ENCODE data around the gene MAPK8. TPM values are rescaled to one million over a fixed set of nuclear protein-coding genes. Genes with fewer than 3 reads are reported as not detected.

MAPK8 gene
- total RNA-seq, 2 donors from 2014 or later, result 32.3 to 43.3 TPM

DNA sequence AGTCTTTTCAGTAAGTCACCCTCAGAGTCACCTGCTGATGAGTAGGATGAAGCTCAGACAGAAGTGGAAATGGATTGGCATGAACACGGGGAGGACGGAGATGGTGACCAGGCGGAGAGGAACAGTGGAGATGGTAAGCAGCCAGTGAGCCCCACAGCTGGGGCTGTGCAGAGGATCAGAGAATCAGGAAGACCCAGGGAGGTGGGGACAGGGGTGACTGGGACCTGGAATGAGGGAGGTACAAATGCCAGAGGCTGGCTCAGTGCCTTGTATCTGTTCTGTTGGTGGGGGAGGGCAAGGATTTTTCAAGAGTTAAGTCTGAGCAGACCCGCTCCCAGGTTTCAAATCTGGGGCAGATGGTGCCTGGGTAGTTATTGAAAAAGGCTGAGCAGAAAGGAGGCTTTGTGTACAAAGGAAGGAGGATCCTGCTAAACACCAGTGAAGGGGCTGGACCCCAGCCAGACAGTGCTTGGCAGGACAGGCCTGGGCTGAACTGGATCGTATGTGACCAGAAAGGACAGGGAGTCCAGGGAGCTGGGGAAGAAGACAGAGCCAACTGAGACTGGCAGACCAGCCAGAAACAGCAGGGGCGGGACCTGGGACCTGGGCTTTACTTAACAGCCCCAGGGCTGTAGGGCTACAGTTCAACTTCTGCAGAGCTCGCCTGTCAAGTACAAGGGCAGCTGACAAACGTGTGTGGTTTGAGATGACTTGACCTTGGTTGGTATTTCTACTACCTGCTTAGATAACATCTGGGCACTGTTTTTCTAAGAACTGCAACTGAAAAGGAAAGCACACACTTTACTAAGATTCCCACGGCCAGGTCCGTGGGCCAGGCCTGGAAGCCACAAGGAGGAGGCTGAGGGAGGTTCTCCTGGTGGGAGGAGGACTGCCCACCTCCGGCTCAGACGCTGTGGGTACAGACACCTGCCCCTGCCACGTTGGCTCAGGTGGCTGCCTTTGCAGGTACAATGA lies 18.8 kb upstream of the MAPK8 start:
- DNase-seq, result no peak
- Histone ChIP-seq H3K4me3 (no peak overlapping the region), H3K36me3 (no peaks in the 10 kb centered on the region), H3K9me3 (no peaks in the 10 kb centered on the region), H3K9ac (ENCODE audit: low read depth in 2 of 2, low read length in 2 of 2) (no peak overlapping the region), H3K27ac (no peak overlapping the region), H3K27me3 (no peaks in the 10 kb centered on the region), H3K4me1 (no peaks in the 10 kb centered on the region)
- intact Hi-C loops (cut with DNase I), result loop anchor here (5.0 kb wide), 1 partner anchor 70 kb away; no protein-coding TSS in a partner anchor
- TF ChIP-seq, protein P1, sequence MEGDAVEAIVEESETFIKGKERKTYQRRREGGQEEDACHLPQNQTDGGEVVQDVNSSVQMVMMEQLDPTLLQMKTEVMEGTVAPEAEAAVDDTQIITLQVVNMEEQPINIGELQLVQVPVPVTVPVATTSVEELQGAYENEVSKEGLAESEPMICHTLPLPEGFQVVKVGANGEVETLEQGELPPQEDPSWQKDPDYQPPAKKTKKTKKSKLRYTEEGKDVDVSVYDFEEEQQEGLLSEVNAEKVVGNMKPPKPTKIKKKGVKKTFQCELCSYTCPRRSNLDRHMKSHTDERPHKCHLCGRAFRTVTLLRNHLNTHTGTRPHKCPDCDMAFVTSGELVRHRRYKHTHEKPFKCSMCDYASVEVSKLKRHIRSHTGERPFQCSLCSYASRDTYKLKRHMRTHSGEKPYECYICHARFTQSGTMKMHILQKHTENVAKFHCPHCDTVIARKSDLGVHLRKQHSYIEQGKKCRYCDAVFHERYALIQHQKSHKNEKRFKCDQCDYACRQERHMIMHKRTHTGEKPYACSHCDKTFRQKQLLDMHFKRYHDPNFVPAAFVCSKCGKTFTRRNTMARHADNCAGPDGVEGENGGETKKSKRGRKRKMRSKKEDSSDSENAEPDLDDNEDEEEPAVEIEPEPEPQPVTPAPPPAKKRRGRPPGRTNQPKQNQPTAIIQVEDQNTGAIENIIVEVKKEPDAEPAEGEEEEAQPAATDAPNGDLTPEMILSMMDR (IDR thresholded peaks at IDR 0.05), result no peak

DNA sequence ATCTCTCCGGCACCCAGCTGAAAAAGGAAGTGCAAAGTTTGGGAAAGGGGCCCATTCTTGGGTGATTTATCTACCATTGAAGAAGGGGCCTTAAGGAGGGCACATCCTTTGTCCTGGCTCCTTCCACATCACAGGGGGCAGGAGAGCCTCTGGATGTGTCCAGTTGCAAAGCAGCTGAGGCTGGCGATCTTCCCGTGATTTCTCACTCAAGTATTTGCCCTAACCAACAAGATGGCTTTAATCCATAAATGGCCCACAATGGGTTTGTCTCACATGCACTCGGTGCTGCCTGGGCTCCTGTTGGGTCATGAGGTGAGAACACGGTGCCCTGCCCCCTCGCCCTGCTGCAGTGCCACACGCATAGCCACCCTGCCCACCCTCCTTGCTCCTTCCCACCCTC lies 17.8 kb upstream of the MAPK8 start:
- intact Hi-C loops (cut with DNase I), result loop anchor here (5.0 kb wide), 1 partner anchor 71 kb away; no protein-coding TSS in a partner anchor
- Histone ChIP-seq H3K4me1 (no peaks in the 10 kb centered on the region), H3K9ac (ENCODE audit: low read depth in 2 of 2, low read length in 2 of 2) (no peak overlapping the region), H3K27me3 (no peaks in the 10 kb centered on the region), H3K36me3 (no peaks in the 10 kb centered on the region), H3K9me3 (no peaks in the 10 kb centered on the region), H3K4me3 (no peak overlapping the region), H3K27ac (no peak overlapping the region)
- TF ChIP-seq, protein P1 (IDR thresholded peaks at IDR 0.05), result no peak
- DNase-seq, result no peak

- DNase-seq, result peak; percentile 50
- Histone ChIP-seq H3K9me3 (no peaks in the 10 kb centered on the region), H3K4me1 (no peaks in the 10 kb centered on the region), H3K27me3 (no peaks in the 10 kb centered on the region), H3K9ac (ENCODE audit: low read depth in 2 of 2, low read length in 2 of 2) (no peak overlapping the region), H3K4me3 (no peak overlapping the region), H3K36me3 (no peaks in the 10 kb centered on the region), H3K27ac (no peak overlapping the region)
- TF ChIP-seq, protein P1 (IDR thresholded peaks at IDR 0.05), result peak; percentile 73
- intact Hi-C loops (cut with DNase I), result loop anchor here (5.0 kb wide), 1 partner anchor 72 kb away; no protein-coding TSS in a partner anchor
Observed at GRCh38 chr10:48289501-48290238, 16.8 kb upstream of the MAPK8 start.

DNA sequence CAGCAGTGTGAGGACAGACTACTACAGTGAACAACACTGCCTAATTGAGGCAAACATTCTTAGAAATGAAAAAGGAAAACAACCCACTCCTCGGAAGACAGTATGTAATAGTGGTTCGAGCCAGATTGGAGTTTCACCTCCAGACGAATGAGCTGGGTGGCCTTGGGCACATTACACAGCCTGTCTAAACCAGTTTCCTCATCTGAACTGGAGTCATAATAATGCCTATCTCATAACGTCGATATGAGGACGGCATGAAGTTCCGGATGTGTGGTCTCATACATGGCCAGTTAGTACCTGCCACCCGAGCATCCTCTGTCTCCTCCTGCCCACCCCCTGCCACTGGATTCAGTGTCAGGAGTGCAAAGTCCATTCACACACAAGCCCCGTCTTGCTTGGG lies 16.2 kb upstream of the MAPK8 start:
- Histone ChIP-seq H3K4me3 (no peak overlapping the region), H3K27me3 (no peaks in the 10 kb centered on the region), H3K27ac (no peak overlapping the region), H3K9me3 (no peaks in the 10 kb centered on the region), H3K36me3 (no peaks in the 10 kb centered on the region), H3K9ac (ENCODE audit: low read depth in 2 of 2, low read length in 2 of 2) (no peak overlapping the region), H3K4me1 (no peaks in the 10 kb centered on the region)
- TF ChIP-seq, protein P1 (IDR thresholded peaks at IDR 0.05), result no peak
- no peak for DNase-seq
- intact Hi-C loops (cut with DNase I), result no loop called here

DNA sequence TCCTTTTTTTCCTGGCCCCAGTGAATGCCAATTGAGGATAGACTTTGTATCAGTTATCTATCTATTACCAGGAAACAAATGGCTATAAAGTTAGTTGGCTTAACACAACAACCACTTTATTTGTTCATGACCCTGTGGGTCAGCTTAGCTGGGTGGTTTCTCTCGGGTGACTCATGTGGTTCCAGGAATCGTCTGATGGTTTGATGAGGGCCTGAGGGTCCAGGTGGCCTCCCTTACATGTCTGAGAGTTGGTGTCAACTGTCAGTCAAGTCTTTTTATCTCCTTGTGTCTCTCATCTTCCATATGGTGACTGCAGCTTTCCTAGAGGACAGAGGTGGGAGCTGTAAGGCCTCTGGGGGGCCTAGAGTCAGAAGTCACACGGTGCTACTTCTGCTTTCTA lies 15.3 kb upstream of the MAPK8 start:
- Histone ChIP-seq H3K9me3 (no peaks in the 10 kb centered on the region), H3K4me3 (no peak overlapping the region), H3K4me1 (no peaks in the 10 kb centered on the region), H3K9ac (ENCODE audit: low read depth in 2 of 2, low read length in 2 of 2) (no peak overlapping the region), H3K36me3 (no peaks in the 10 kb centered on the region), H3K27ac (no peak overlapping the region), H3K27me3 (no peaks in the 10 kb centered on the region)
- DNase-seq, result no peak
- TF ChIP-seq, protein P1 (IDR thresholded peaks at IDR 0.05), result no peak
- intact Hi-C loops (cut with DNase I), result no loop called here
